Measurements from ENCODE around the gene CD300LG.

DNA sequence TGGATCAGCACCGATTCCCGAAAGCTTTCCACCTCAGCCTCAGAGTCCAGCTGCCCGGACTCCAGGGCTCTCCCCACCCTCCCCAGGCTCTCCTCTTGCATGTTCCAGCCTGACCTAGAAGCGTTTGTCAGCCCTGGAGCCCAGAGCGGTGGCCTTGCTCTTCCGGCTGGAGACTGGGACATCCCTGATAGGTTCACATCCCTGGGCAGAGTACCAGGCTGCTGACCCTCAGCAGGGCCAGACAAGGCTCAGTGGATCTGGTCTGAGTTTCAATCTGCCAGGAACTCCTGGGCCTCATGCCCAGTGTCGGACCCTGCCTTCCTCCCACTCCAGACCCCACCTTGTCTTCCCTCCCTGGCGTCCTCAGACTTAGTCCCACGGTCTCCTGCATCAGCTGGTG lies 15.0 kb downstream of the CD300LG start:
- TF ChIP-seq RCOR1 (IDR thresholded peaks at IDR 0.05; ENCODE audit: low read depth, low read length) (no peak), RFX5 (IDR thresholded peaks at IDR 0.05) (no peak), NR3C1 (IDR thresholded peaks at IDR 0.05) (no peak), HDAC2 (IDR thresholded peaks at IDR 0.05) (no peak), NFE2L2 (conservative IDR thresholded peaks at IDR 0.05; ENCODE audit: low read length) (no peak)
